ENCODE measurements around the gene COPS8.

COPS8 gene

DNA sequence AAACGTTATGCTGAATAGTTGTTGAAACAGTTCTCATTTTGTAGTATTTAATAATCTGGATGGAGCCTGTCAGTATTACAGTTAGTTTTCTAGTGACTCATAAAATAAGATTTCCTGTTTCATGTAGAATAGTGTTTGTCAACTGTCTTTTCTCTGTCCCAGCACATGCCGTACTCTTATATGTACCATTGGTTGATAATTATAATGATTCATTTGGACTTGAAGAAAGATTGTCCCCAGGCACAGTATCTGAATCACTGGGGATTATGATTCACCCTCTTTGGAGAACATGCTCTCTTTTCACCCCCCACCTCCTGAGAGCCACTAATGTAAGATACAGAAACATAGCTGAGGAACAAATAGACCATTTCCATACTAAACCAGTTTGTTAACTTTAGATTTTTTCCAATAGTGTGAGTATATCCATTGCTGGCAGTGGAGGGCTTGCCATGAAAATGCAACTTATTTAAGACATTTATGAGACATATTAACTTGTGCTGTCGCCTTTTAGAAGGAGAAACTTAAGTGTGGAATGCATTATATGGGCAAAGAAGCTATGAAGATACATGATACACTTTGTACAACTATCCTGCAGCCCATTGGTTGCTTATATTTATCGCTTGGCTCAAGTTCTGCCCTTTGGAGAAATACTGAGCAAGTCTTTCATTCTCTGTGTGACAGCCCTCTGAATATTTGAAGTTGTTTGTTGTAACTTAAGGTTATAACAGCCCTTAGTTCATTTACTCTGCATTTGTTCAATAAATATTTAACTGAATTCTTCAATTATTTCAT is 12.4 kb downstream of the COPS8 start:
- Histone ChIP-seq H3K36me3 (ENCODE audit: control insufficient read depth, insufficient read depth, low read length) (peaks cover 74% of the 10 kb centered on the region), H3K27ac (ENCODE audit: insufficient read depth, low read length, poor library complexity, severe bottlenecking) (no peak overlapping the region), H3K27me3 (replicated peaks; ENCODE audit: control insufficient read depth, insufficient read depth, low read length, poor library complexity, severe bottlenecking) (no peaks in the 10 kb centered on the region), H3K4me1 (ENCODE audit: control insufficient read depth, insufficient read depth, low read length, poor library complexity, severe bottlenecking) (no peaks in the 10 kb centered on the region), H3K9me3 (ENCODE audit: control insufficient read depth, low read length) (no peaks in the 10 kb centered on the region), H3K4me3 (ENCODE audit: insufficient read depth, low read depth, low read length, poor library complexity, severe bottlenecking) (no peak overlapping the region)
- no peak for DNase-seq

DNA sequence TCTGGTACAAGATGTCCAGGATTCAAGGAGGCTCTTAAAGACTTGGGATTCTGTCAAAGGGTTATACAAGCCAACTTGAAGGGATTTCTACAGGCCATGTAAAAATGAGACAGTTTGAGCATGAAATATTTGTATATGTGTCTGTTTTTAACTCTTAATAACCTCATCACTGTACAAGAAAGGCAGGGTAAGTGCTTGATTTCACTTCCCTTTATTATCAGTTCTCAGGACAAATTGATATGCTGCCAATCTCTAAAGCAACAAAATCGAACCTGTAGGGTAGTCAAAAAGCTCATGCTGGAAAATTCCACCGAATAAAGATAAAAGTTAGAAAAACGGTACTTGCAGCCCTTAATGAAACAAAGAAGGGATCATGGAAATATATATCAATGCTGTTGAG is 14.1 kb downstream of the COPS8 start:
- H3K9me3 ChIP-seq (ENCODE audit: control insufficient read depth, low read length) = no peaks in the 10 kb centered on the region
- peaks cover 66% of the 10 kb centered on the region for H3K36me3 ChIP-seq (ENCODE audit: control insufficient read depth, insufficient read depth, low read length)

DNA sequence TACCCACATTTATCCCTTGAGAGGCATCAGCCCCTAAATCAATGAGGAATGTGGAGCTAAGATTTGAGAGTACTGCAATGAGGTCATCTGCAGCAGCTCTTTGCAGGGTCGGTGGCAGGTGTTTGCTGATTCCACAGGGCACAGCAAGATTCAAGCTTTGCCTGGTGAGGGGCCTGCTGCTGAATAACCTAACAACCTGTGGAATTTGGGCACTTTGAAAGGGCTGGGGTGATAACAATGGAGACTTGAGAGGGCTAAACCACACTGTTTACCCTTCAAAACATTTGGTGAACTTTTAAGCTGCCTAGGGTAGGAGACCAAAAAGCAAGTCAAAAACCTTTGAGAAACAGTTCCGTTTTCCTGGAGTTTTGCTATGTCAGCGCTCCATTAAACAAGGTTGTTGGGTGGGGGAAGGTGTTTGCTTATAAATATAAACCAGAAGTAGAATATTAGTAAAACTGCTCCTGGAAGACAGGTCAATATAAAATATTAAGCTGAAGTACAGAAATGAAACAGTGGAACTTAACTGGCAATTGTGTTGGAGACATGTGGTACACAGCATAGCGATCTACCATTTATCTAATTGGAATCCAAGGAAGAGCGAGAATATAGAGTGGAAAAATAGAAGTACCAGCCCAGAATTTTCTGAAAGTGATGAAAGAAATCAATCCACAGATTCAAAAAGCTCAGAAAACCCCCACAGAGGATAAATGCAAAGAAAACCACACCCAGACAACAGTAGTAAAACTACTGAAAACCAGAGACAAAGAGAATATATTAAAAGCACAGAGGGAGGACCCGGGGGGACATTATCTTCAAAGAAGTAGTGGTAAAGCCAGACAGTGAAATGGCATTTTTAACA is 15.7 kb downstream of the COPS8 start:
- no peaks in the 10 kb centered on the region for H3K4me1 ChIP-seq (ENCODE audit: control insufficient read depth, insufficient read depth, low read length, poor library complexity, severe bottlenecking)
- peaks cover 52% of the 10 kb centered on the region for H3K36me3 ChIP-seq (ENCODE audit: control insufficient read depth, insufficient read depth, low read length)
- H3K4me3 ChIP-seq (ENCODE audit: insufficient read depth, low read depth, low read length, poor library complexity, severe bottlenecking) = no peak overlapping the region
- H3K27ac ChIP-seq (ENCODE audit: insufficient read depth, low read length, poor library complexity, severe bottlenecking) = no peak overlapping the region
- no peaks in the 10 kb centered on the region for H3K27me3 ChIP-seq (replicated peaks; ENCODE audit: control insufficient read depth, insufficient read depth, low read length, poor library complexity, severe bottlenecking)
- H3K9me3 ChIP-seq (ENCODE audit: control insufficient read depth, low read length) = no peaks in the 10 kb centered on the region
- no peak for DNase-seq

More for the DNA sequence above, 14.1 kb downstream of the COPS8 start:
- Histone ChIP-seq H3K4me3 (ENCODE audit: insufficient read depth, low read depth, low read length, poor library complexity, severe bottlenecking) (no peak overlapping the region), H3K27ac (ENCODE audit: insufficient read depth, low read length, poor library complexity, severe bottlenecking) (no peak overlapping the region), H3K4me1 (ENCODE audit: control insufficient read depth, insufficient read depth, low read length, poor library complexity, severe bottlenecking) (no peaks in the 10 kb centered on the region), H3K27me3 (replicated peaks; ENCODE audit: control insufficient read depth, insufficient read depth, low read length, poor library complexity, severe bottlenecking) (no peaks in the 10 kb centered on the region)
- DNase-seq = no peak

DNA sequence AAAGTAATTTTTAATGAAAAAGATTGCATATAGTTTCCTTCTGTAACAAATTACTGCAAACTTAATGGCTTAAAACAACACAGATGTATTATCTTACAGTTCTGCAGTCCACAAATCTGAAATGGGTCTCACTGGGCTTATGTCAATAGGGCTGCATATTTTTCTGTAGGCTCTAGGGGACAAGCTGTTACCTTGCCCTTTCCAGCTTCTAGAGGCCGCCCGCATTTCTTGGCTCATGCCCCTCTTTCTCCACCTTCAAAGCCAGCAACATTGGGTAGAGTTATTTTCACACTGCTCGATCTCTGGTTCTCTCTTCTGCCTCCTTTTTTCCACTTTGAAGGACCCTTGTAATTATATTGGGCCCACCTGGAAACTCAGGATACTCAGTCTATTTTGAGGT is 16.7 kb downstream of the COPS8 start:
- no peaks in the 10 kb centered on the region for H3K4me1 ChIP-seq (ENCODE audit: control insufficient read depth, insufficient read depth, low read length, poor library complexity, severe bottlenecking)
- H3K9me3 ChIP-seq (ENCODE audit: control insufficient read depth, low read length) = no peaks in the 10 kb centered on the region
- no peak overlapping the region for H3K27ac ChIP-seq (ENCODE audit: insufficient read depth, low read length, poor library complexity, severe bottlenecking)
- DNase-seq = no peak
- H3K4me3 ChIP-seq (ENCODE audit: insufficient read depth, low read depth, low read length, poor library complexity, severe bottlenecking) = no peak overlapping the region
- H3K27me3 ChIP-seq (replicated peaks; ENCODE audit: control insufficient read depth, insufficient read depth, low read length, poor library complexity, severe bottlenecking) = no peaks in the 10 kb centered on the region
- H3K36me3 ChIP-seq (ENCODE audit: control insufficient read depth, insufficient read depth, low read length) = peaks cover 42% of the 10 kb centered on the region

DNA sequence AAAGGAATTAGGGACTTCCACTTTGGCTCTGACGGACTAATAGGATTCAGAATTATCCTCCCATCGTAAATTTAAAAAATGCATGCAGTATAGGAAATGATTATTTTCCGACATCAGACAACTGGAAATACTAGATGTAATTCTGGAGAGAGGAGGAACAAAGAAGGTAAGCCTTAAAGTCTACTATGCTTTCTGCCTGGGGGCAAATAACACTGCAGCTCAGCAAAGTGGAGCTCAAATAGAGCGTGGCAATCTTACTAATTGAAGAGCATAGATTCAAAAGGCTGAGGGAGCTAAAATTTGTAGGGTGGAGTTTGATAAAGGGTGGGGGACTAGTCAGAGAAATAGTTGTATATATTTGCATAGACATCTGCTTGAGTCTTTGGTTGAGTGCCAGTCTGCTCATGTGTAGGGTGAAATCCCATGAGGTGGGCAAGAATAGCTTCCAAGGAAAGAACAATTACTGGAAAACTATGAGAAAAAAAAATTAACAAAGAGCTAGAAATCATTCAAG is 23.8 kb downstream of the COPS8 start:
- no peak overlapping the region for H3K27ac ChIP-seq (ENCODE audit: insufficient read depth, low read length, poor library complexity, severe bottlenecking)
- no peaks in the 10 kb centered on the region for H3K36me3 ChIP-seq (ENCODE audit: control insufficient read depth, insufficient read depth, low read length)
- H3K4me3 ChIP-seq (ENCODE audit: insufficient read depth, low read depth, low read length, poor library complexity, severe bottlenecking) = no peak overlapping the region
- no peaks in the 10 kb centered on the region for H3K9me3 ChIP-seq (ENCODE audit: control insufficient read depth, low read length)
- H3K27me3 ChIP-seq (replicated peaks; ENCODE audit: control insufficient read depth, insufficient read depth, low read length, poor library complexity, severe bottlenecking) = no peaks in the 10 kb centered on the region
- H3K4me1 ChIP-seq (ENCODE audit: control insufficient read depth, insufficient read depth, low read length, poor library complexity, severe bottlenecking) = no peaks in the 10 kb centered on the region
- no peak for DNase-seq

DNA sequence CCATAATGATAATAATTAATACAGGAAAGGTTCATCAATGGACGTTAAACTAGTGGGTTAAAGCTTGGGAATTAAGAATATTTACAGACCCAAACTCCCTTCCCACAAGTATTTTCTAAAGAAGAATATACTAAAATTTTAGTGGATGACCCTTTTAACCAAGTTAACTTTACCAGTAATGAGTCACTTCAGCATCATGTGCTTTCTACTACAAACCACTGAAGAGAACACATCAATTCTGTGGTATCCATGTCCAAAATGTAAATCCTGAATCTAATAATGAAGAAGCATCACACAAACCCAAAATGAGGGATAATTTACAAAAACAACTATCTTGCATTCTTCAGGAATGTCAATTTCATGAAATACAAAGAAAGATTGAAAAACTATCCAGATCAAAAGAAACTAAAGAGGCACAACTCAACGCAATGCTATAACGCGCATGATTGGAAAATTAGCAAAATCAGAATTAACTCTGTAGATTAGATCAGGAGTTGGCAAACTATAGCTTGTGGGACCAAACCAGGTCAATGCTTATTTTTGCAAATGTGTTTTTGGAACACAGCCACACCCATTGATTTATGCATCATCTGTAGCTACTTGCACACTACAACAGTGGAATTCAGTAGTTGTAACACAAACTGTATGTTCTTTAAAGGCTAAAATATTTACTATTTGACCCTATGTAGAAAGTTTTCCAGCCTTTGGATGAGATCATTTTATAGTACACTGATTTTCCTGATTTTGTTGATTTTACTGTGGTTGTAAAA is 27.5 kb downstream of the COPS8 start:
- Histone ChIP-seq H3K36me3 (ENCODE audit: control insufficient read depth, insufficient read depth, low read length) (no peaks in the 10 kb centered on the region), H3K27ac (ENCODE audit: insufficient read depth, low read length, poor library complexity, severe bottlenecking) (no peak overlapping the region), H3K9me3 (ENCODE audit: control insufficient read depth, low read length) (no peaks in the 10 kb centered on the region), H3K27me3 (replicated peaks; ENCODE audit: control insufficient read depth, insufficient read depth, low read length, poor library complexity, severe bottlenecking) (no peaks in the 10 kb centered on the region), H3K4me1 (ENCODE audit: control insufficient read depth, insufficient read depth, low read length, poor library complexity, severe bottlenecking) (no peaks in the 10 kb centered on the region), H3K4me3 (ENCODE audit: insufficient read depth, low read depth, low read length, poor library complexity, severe bottlenecking) (no peak overlapping the region)
- DNase-seq = no peak

DNA sequence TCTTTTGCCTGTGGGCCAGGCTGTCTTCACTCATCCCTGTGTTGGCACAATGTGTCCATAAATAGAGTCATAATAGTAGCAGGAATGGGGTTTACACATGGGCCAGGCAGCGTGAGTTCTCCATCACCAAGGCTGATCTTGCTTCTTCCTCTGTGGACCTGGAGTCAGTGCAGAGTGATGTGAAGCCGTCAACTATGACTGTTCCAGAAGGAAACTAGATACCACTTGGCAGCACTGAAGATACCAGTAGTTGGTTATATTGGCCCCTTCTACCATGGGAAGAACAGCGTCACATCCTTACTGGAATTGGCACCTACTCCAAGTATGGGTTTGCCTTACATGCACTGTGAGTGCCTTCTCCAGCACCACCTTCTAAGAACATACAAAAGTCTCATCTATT is 30.2 kb downstream of the COPS8 start:
- H3K9me3 ChIP-seq (ENCODE audit: control insufficient read depth, low read length) = no peaks in the 10 kb centered on the region
- no peaks in the 10 kb centered on the region for H3K27me3 ChIP-seq (replicated peaks; ENCODE audit: control insufficient read depth, insufficient read depth, low read length, poor library complexity, severe bottlenecking)
- no peak overlapping the region for H3K27ac ChIP-seq (ENCODE audit: insufficient read depth, low read length, poor library complexity, severe bottlenecking)

DNA sequence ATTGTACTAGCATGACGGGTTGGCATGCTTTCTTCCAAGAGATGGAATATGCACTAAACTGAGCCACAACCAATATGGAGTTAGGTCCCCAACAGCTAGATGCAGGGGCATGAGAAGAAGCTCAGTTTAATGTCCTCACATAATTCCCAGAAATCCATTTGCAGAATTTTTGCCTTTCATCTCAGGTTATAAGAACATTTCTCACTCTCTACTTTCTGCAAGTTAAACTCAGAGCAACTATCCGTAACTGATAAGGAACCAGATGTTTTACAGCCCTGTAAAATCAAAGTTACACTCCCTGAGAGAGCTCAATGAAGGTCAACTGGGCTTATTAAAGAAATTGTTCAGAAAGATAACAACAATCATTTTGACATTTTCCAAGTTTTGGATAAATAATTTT is 30.7 kb downstream of the COPS8 start:
- H3K27ac ChIP-seq (ENCODE audit: insufficient read depth, low read length, poor library complexity, severe bottlenecking) = no peak overlapping the region
- H3K27me3 ChIP-seq (replicated peaks; ENCODE audit: control insufficient read depth, insufficient read depth, low read length, poor library complexity, severe bottlenecking) = no peaks in the 10 kb centered on the region
- H3K4me3 ChIP-seq (ENCODE audit: insufficient read depth, low read depth, low read length, poor library complexity, severe bottlenecking) = no peak overlapping the region
- DNase-seq = no peak
- H3K36me3 ChIP-seq (ENCODE audit: control insufficient read depth, insufficient read depth, low read length) = no peaks in the 10 kb centered on the region
- H3K4me1 ChIP-seq (ENCODE audit: control insufficient read depth, insufficient read depth, low read length, poor library complexity, severe bottlenecking) = no peaks in the 10 kb centered on the region
- H3K9me3 ChIP-seq (ENCODE audit: control insufficient read depth, low read length) = no peaks in the 10 kb centered on the region

More for the DNA sequence above, 30.2 kb downstream of the COPS8 start:
- Histone ChIP-seq H3K4me3 (ENCODE audit: insufficient read depth, low read depth, low read length, poor library complexity, severe bottlenecking) (no peak overlapping the region), H3K4me1 (ENCODE audit: control insufficient read depth, insufficient read depth, low read length, poor library complexity, severe bottlenecking) (no peaks in the 10 kb centered on the region), H3K36me3 (ENCODE audit: control insufficient read depth, insufficient read depth, low read length) (no peaks in the 10 kb centered on the region)
- no peak for DNase-seq

DNA sequence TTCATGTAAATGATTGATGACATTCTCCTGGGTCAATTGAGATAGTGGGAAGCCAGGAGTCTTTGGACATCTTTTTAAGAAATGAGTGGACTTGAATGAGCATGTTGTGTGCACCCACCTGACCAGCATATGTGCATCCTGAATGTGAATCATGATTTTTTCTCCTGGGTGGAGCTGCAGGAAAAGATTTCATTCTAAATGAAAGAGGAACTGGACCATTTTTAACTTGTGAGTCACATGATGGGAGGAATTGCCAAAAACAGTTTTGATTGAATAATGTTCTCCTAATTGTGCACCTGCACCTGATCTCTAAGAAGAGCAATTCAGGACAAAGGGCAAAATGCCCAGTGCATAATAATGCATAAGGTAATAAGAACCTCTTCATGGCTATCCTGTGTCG is 32.3 kb downstream of the COPS8 start:
- H3K4me3 ChIP-seq (ENCODE audit: insufficient read depth, low read depth, low read length, poor library complexity, severe bottlenecking) = no peak overlapping the region
- no peak overlapping the region for H3K27ac ChIP-seq (ENCODE audit: insufficient read depth, low read length, poor library complexity, severe bottlenecking)
- no peaks in the 10 kb centered on the region for H3K4me1 ChIP-seq (ENCODE audit: control insufficient read depth, insufficient read depth, low read length, poor library complexity, severe bottlenecking)
- no peak for DNase-seq
- no peaks in the 10 kb centered on the region for H3K27me3 ChIP-seq (replicated peaks; ENCODE audit: control insufficient read depth, insufficient read depth, low read length, poor library complexity, severe bottlenecking)
- no peaks in the 10 kb centered on the region for H3K9me3 ChIP-seq (ENCODE audit: control insufficient read depth, low read length)
- no peaks in the 10 kb centered on the region for H3K36me3 ChIP-seq (ENCODE audit: control insufficient read depth, insufficient read depth, low read length)

All from effector memory CD4-positive, alpha-beta T cell (primary cell).